ENCODE data around the gene CYP27A1. TPM values are rescaled to one million over a fixed set of nuclear protein-coding genes. Genes with fewer than 3 reads are reported as not detected.

CYP27A1 gene
- polyA plus RNA-seq, 2 of the 4 experiments (the other 2 are of a cell fraction), result 0.13 to 0.14 TPM

DNA sequence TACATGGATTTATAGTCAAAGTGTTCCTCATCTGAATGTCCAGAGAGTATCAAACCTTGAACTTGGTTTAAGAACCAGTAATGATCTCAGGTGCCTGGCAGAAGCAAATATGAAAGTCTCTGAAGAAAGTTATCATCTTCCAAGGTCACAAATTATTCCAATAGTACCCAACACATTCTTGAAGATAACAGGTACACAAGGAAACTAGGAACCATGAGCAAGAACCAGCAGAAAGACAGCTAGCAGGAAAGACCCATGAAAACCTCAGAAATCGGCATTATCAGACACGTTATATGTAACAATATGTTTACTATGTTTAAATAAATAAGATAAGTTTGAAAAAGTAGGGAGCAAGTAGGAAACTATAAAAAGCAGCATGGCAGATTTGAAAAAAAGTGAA lies 55.5 kb downstream of the CYP27A1 start:
- H3K9me3 ChIP-seq, result peaks cover 7% of the 10 kb centered on the region; the same call in 1 of the 3 replicates
- POLR2A ChIA-PET, result no interaction called here
- TF ChIP-seq CHD4 (IDR thresholded peaks at IDR 0.05; ENCODE audit: borderline replicate concordance), result no peak
- no peak for TF ChIP-seq NFE2L2 (conservative IDR thresholded peaks at IDR 0.05; ENCODE audit: low read length)
- TF ChIP-seq HOXA7 (CRISPR knock-in tag; IDR thresholded peaks at IDR 0.05), result no peak
- no peak for TF ChIP-seq EP300 (IDR thresholded peaks at IDR 0.05)
- no peak for TF ChIP-seq JUN (IDR thresholded peaks at IDR 0.05)
- TF ChIP-seq TFCP2L1 (CRISPR knock-in tag; IDR thresholded peaks at IDR 0.05), result no peak
- TF ChIP-seq FOXS1 (CRISPR knock-in tag; IDR thresholded peaks at IDR 0.05), result no peak
- TF ChIP-seq HOXB13 (CRISPR knock-in tag; IDR thresholded peaks at IDR 0.05; ENCODE audit: low read depth), result no peak
- no peak for TF ChIP-seq SREBF2 (IDR thresholded peaks at IDR 0.05)
- TF ChIP-seq RARB (CRISPR knock-in tag; IDR thresholded peaks at IDR 0.05), result no peak
- no peak for TF ChIP-seq NPAS2 (CRISPR knock-in tag; IDR thresholded peaks at IDR 0.05; ENCODE audit: borderline replicate concordance)
- TF ChIP-seq RNF2 (IDR thresholded peaks at IDR 0.05; ENCODE audit: borderline replicate concordance, low read depth), result no peak
- no peak for TF ChIP-seq EHMT2 (IDR thresholded peaks at IDR 0.05; ENCODE audit: low read depth)
- no peak for ATAC-seq
- WGBS (ENCODE audit: missing lambda C conversion rate), result 68% methylated on average over 2 of the region's 2 CpGs
- H3K4me3 ChIP-seq, result no peak overlapping the region
- peaks cover 2% of the 10 kb centered on the region; the same call in 2 of the 3 replicates for H3K4me1 ChIP-seq
- CTCF ChIA-PET, result interaction anchor here (0.8 to 3.8 kb wide), 5 partner anchors 10 to 150 kb away, joined by 3 to 24 read pairs (median 4); partner anchors contain the start of gene TTLL4
- H3K27ac ChIP-seq, result no peak overlapping the region
- no peak for FAIRE-seq
- no peak overlapping the region for H3K4me2 ChIP-seq
- no peak for DNase-seq (ENCODE audit: low read depth in 1 of 2, low spot score in 1 of 2)

DNA sequence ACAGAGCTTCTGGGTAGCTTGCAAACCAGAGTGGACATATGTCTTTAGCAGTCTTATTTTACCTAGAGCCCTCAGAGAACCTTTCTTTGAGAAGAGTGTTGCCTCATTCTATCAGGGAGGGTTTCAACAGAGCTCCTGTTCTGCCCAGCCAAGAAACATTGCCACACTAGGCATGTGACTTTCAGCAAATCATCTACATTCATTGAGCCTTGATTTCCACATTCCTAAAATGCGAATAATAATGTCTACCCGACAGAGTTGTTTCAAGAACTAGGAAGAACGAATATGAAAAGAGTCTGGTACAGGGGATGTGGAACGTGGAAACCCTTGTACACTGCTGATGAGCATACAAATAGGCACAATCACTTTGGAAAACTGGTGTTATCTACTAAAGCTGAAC lies 57.5 kb downstream of the CYP27A1 start:
- Histone ChIP-seq H3K4me2 (no peak overlapping the region), H3K4me1 (no peaks in the 10 kb centered on the region), H3K9me3 (peaks cover 7% of the 10 kb centered on the region; the same call in 1 of the 3 replicates), H3K27ac (no peak overlapping the region), H3K4me3 (no peak overlapping the region)
- ChIA-PET POLR2A (no interaction called here), CTCF (interaction anchor here (0.9 to 3.8 kb wide), 3 partner anchors 9 to 152 kb away, joined by 3 to 24 read pairs (median 4); no protein-coding TSS in a partner anchor)
- DNase-seq (ENCODE audit: low read depth in 1 of 2, low spot score in 1 of 2) (no peak), FAIRE-seq (no peak), ATAC-seq (no peak)
- no peak for TF ChIP-seq ZNF302 (CRISPR knock-in tag; IDR thresholded peaks at IDR 0.05)
- TF ChIP-seq JUNB (IDR thresholded peaks at IDR 0.05), result no peak
- TF ChIP-seq CHD2 (IDR thresholded peaks at IDR 0.05; ENCODE audit: low read length, partially characterized antibody), result no peak
- no peak for TF ChIP-seq POLR2A (IDR thresholded peaks at IDR 0.05; ENCODE audit: low read length)
- TF ChIP-seq FOSB (CRISPR knock-in tag; IDR thresholded peaks at IDR 0.05), result no peak
- no peak for TF ChIP-seq RNF2 (IDR thresholded peaks at IDR 0.05; ENCODE audit: borderline replicate concordance, low read depth)
- no peak for TF ChIP-seq ESRRA (IDR thresholded peaks at IDR 0.05; ENCODE audit: borderline replicate concordance, low read length)
- no peak for TF ChIP-seq HOXA7 (CRISPR knock-in tag; IDR thresholded peaks at IDR 0.05)
- no peak for TF ChIP-seq MAFK (IDR thresholded peaks at IDR 0.05; ENCODE audit: partially characterized antibody)
- TF ChIP-seq, protein P1, sequence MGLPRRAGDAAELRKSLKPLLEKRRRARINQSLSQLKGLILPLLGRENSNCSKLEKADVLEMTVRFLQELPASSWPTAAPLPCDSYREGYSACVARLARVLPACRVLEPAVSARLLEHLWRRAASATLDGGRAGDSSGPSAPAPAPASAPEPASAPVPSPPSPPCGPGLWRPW (IDR thresholded peaks at IDR 0.05), result no peak
- TF ChIP-seq HOXB5 (CRISPR knock-in tag; IDR thresholded peaks at IDR 0.05), result no peak
- TF ChIP-seq, protein P2, sequence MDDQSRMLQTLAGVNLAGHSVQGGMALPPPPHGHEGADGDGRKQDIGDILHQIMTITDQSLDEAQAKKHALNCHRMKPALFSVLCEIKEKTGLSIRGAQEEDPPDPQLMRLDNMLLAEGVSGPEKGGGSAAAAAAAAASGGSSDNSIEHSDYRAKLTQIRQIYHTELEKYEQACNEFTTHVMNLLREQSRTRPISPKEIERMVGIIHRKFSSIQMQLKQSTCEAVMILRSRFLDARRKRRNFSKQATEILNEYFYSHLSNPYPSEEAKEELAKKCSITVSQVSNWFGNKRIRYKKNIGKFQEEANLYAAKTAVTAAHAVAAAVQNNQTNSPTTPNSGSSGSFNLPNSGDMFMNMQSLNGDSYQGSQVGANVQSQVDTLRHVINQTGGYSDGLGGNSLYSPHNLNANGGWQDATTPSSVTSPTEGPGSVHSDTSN (IDR thresholded peaks at IDR 0.05), result no peak
- no peak for TF ChIP-seq CEBPB (IDR thresholded peaks at IDR 0.05)
- no peak for TF ChIP-seq RARB (CRISPR knock-in tag; IDR thresholded peaks at IDR 0.05)
- TF ChIP-seq, protein P3, sequence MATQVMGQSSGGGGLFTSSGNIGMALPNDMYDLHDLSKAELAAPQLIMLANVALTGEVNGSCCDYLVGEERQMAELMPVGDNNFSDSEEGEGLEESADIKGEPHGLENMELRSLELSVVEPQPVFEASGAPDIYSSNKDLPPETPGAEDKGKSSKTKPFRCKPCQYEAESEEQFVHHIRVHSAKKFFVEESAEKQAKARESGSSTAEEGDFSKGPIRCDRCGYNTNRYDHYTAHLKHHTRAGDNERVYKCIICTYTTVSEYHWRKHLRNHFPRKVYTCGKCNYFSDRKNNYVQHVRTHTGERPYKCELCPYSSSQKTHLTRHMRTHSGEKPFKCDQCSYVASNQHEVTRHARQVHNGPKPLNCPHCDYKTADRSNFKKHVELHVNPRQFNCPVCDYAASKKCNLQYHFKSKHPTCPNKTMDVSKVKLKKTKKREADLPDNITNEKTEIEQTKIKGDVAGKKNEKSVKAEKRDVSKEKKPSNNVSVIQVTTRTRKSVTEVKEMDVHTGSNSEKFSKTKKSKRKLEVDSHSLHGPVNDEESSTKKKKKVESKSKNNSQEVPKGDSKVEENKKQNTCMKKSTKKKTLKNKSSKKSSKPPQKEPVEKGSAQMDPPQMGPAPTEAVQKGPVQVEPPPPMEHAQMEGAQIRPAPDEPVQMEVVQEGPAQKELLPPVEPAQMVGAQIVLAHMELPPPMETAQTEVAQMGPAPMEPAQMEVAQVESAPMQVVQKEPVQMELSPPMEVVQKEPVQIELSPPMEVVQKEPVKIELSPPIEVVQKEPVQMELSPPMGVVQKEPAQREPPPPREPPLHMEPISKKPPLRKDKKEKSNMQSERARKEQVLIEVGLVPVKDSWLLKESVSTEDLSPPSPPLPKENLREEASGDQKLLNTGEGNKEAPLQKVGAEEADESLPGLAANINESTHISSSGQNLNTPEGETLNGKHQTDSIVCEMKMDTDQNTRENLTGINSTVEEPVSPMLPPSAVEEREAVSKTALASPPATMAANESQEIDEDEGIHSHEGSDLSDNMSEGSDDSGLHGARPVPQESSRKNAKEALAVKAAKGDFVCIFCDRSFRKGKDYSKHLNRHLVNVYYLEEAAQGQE (IDR thresholded peaks at IDR 0.05), result no peak
- no peak for TF ChIP-seq SMC3 (IDR thresholded peaks at IDR 0.05)
- TF ChIP-seq, protein P4, sequence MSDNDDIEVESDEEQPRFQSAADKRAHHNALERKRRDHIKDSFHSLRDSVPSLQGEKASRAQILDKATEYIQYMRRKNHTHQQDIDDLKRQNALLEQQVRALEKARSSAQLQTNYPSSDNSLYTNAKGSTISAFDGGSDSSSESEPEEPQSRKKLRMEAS (IDR thresholded peaks at IDR 0.05), result no peak
- no peak for TF ChIP-seq CHD4 (IDR thresholded peaks at IDR 0.05; ENCODE audit: borderline replicate concordance)
- no peak for TF ChIP-seq ZC3H11A (IDR thresholded peaks at IDR 0.05)
- TF ChIP-seq FOSL2 (IDR thresholded peaks at IDR 0.05), result no peak
- no peak for TF ChIP-seq FOSL2 (CRISPR knock-in tag; IDR thresholded peaks at IDR 0.05)
- WGBS (ENCODE audit: missing lambda C conversion rate), result 32% methylated on average over 4 of the region's 4 CpGs
